Raji (cell line): ENCODE measurements around the gene ITPKB.
A peak's percentile ranks its signal among the peaks of the same experiment; 100 is the strongest.

Source experiments
- POLR2A ChIP-seq: IDR thresholded peaks from 2 replicates; pipeline ENCODE4 v1.6.1; 2011; ENCODE audit warnings: low read depth, low read length, control low read depth; ENCODE audit not compliant: insufficient read depth

The ITPKB gene

DNA sequence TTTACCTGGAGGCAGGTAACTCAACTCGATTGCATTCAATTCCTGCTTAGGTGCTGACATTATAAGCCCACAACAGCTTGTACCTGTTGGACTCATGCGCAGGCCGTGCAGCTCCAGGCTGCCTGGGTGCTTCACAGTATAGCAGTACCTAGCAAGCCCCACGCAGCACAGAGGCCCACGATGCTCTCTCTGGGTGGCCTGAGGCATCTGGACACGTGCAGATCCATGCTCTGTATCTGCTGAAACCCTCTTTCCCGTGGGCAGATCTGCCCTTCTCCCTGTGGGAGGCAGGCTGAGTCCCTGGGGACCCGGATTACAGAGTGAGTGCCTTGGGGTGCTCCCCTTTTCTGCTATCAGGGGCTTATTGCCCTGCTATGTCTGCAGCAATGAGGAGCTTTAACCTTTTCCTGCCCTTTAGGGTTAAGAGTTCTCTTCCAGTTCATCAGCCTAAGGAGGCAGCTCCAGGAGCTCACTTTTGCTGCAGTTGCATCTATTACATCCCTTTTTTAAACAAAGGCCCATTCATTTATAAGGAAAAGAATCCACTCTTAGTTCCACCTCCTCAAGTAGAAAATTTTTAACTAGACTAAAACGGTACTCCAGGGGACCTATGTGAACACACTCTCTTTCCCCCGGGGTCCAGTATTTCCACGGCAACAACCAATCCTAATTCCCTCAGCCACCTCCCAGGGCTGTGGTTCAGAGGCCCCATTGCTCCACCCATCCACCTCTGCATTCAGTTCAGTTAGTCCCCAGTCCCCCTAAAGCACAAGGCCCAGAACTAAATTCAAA is 19.3 kb downstream of the ITPKB start:
- TF ChIP-seq POLR2A: no peak

DNA sequence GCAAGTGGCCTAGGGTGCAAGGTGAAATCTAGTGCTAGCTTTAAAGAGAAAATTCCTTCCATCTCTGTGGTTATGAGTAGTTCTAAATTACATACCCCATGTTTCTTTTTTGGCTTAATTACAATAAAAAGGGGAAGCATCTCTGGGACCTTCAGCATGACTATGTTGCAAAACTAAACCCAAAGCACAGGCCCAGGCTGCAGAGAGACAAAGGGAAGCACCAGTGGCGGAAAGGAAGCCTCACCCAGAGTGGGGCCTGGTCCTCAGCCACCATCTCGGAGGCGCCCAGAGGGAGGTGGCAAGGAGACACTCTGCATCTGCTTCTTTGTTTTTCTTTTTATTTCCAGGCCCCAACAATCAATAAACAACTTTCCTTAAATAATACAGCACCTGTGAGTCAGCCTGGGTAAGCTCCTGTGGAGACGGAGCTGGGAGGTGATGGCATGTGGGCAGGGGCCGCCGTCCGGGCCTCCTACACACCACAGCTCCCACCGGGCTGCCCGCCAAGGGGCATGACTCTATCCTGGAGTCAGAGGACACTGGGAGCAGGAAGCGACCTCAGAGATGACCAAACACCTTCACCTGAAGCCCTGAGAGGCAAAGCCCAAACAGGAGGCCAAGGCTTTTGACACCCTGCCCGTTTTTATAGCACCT is 21.7 kb downstream of the ITPKB start:
- no peak for TF ChIP-seq POLR2A

DNA sequence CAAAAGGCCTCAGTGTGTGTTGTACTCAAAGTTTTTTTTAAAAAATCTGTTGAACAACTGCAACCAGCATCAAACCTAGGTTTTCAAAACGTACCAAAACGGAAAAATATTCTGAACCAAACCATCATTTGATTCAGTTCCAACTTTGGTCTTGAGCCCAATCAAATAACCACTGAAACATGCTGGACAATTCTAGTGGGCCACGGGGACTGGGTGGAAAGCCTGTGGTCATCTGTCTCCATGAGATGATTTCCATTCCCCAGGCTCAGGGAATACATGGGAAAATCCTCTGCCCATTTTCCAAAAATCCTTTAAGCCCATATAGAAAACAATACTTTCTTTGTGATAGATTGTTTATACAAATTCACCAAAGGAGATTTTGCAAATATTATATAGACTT is 22.5 kb downstream of the ITPKB start:
- TF ChIP-seq POLR2A: no peak

DNA sequence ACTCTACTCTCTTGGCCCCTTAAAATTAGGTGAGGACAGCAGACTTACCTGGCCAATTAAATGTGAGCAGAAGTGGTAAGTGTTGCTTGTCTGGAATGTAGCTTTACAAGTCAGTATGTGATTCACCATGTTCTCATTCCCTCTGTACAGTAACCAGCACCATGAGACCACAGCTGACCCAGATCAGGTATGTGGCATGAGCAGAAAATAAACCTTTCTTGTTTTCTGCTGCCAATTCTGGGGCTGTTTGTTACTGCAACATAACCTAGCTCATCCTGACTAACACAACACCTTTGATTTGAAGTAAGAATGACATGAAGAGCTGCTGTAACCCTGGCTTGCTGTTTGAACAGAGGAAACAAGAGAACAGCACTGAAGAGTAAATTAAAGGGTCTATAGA is 24.9 kb downstream of the ITPKB start:
- TF ChIP-seq POLR2A: no peak

DNA sequence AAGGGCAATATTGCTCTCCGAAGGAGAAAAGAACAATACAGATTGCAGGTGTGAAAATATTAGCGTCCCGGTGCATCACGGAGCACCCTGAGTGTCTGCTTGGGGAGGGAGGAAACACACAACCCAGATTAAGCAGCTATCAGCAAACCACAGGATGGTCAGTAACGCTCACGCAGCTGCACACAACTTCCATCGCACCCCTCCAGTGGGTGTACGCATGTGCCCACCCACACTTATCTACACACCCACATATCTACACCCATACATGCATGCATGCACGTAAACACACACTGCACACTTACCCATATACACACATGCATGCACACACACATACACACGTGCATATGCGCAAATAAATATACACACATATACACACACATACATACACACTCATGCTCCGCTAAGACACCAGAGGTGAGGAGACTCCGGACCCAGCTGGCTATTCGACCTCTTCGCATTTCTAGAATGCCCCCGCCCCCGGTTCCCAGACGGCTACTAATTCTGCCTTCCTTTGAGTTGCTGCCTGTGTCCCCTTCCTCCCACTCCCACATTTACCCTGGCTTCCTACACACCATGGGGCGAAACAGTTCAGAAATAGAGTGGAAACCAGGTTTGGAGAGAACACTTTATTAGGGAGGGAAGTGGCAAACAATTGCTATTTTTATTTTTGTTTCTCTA is 26.2 kb downstream of the ITPKB start:
- TF ChIP-seq POLR2A: no peak

DNA sequence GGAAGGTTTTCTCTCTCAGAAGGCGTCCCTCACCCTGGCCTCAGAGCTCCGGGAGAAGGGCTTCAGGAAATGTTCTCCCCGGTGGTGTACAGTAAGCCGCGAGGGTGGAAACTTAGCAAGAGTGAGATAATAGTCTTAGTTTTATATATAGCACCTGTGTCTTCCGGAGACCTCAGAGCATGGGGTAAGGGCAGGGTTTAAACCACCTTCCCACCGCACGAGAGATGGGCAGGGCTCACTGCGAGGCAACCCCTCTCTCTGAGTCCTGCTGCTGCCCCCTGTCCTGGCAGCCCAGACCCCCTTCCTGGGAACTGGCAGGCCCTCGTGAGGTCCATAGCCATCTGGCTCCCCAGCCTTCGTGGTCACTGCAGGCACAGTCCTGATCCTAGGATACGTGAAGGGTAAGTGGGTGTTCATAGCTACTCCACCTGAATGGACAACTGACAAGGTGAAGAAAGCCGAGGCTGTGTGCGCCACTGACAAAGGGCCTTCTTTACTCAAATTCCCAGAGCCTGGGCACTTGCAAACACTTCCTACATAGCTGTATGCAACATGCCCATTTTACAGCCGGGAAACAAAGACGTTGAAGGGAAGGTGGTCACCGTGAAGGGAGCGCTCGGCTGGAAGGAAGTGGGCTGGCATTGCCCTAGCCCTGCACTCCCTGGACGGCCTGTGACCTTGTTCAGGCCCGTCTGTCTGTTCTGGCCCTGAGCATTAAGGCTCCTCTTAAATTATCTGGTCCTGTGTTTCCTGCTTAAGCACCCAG is 26.9 kb downstream of the ITPKB start:
- no peak for TF ChIP-seq POLR2A

DNA sequence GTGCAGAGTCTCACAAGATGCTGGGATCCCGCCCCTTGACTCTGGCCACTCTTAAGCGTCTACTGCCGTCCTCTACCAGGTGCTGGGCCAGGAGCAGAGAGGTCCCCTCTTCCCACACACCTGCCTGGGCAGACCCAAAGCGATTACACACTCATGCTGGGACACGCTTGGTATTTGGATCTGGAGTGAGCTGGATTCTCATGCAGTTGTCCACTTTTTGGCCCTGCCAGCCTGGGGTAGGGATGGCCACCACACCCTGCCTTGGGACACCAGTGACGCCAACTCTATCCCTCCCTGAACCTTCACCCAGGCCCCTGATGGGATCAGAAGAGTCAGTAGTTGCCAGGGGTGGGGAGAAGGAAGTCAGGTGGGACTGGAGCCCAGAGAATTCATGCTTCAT is 28.6 kb downstream of the ITPKB start:
- no peak for TF ChIP-seq POLR2A

DNA sequence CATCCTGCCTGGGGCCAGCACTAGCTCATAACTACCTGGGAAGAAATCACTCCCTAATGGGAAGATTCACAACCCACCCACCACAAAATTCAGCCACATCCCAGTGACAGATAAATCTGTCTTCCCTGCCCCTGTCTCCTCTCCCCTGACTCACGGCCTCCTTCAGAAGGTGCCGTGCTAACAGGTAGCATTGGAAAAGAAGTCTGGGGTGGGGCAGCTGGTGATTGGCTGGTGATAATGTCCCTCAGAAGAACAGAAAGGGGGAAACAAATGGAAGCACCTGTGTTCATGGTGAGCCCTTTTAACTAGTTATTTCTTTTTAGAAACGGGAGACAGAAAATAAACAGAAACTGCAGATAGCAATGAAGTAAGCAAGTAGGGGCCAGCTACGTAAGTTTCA is 29.1 kb downstream of the ITPKB start:
- TF ChIP-seq POLR2A: no peak

DNA sequence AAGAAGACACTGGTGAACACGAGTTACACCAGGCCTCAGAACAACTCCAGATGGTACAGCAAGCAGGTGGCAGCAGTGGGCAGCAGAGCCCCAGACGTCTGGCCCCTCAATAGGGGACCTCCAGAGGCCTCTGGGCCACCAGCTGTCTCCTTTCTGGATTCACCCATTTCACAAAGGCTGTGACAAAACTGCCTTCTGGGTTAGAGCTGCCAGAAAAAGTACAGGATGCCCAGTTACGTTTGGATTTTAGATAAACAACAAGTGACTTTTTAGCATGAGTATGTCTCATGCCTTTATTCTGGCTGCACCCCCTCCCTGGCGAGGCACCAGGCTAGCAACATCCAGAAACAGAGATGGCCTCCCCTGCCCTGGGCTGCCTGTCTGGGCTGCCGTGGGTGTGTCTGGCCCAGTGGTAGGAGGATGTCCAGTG is 30.1 kb downstream of the ITPKB start:
- TF ChIP-seq POLR2A: no peak

DNA sequence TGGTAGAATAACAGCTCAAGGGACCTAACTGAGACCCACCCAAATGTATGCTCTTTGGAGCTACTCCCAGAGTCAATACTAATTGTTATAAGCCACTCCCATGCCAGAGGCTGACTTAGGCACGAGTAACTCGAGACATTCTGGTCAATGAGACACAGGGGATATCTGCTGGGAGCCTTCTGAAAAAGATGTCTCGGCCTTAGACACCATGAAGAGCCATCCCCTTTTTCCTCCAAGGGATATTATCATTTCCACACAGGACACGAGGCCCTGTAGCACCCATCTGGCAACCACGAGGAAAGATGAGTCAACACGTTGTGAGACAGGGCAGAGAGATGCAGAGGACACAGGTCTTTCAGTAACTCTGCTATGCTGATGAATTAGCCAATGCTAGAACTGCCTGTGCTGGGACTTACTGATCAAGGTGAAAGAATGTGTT is 30.7 kb downstream of the ITPKB start:
- TF ChIP-seq POLR2A: no peak

DNA sequence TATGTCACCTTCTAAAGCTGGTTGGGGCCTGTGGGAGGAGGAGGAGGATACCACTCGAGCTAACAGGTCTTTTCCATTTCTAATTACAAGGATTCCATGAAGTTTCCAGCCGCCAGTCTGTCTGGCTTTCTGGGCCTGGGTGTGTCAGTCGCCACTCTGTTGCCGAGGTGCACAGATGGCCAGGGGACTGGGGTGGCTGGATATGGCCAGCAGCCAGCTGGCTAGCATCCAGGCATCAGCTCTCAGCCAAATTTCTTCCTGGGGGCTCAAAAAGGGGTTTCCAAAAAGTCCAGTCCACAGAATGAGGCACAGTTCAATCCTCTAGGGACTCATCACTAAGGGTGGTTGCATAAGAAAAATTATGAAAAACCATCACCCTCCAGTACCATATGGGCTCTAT is 32.4 kb downstream of the ITPKB start:
- no peak for TF ChIP-seq POLR2A

DNA sequence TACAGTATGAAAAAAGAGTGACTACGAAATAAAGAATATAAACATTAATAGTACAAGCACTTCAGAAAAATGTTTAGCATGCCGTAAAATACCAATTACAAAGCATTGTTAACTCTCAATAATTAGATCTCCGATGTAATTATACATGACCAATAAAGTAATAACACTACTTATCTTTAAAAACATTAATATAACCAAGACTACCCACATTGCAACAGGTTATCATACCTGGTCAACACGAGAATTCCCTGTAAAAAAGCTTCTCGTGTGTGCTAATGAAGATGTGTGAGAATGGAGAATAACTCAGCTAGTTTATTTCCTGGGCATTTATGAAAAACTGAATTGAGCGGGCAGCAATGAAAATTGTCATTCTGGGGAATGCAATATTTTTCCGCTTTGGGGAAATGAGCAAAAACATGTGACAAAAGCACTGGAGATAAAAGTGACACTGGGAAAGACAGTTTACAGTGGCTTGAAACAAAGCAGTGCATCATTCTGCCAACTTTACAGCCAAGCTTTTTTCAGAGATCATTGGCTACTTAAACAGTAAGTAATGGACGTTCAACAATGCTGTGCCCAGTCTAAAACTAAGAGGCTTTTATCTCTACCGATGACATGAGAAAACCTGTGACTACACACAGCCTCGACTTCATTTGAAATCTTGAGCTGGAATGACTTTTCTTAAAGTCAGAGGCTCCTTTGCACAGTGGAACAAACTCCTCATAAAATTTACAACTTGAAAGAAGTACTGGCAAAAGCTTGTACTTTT is 34.7 kb downstream of the ITPKB start:
- TF ChIP-seq POLR2A: no peak

DNA sequence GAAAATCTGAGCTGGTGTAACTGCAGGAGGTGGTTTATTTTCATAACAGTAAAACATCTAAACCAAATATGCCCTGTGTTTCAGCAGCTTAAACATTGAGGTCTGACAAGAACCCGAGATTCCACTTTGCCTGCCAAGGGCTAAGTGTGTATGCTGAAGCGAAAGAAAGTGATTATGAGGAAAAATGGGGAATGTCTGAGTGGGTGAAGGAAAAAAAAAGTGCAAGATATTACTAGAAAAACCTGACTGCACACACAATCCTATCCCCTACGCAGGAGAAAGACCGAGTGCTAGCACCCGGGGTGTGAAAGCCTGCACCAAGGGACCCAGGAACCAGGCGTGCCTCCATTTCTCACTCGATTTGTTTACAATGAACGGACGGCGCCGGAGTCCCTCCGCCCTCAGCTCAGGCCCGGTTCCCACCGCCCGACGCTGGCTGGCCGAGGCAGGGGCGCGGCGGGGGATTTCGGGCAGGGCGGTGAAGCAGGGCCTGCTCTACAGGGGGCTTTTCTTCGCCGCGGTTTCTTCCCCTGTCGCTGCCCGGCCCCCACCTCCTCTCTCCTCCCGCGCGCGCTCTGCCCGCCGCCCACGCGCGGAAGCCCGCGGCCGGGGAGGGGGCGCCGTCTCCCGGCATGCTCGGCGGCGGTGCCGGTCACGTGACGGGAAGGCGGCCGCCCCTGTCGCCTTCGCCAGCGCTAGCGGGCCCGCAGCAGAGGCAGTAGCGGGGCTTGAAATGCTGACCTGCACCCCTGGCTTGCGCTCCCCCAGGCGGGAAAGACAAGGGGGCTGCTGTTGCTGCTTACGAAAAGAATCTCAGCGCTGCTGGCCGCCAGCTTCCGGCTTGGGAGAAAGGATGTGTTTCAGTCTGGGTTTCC is 35.9 kb downstream of the ITPKB start:
- peak; percentile 86 for TF ChIP-seq POLR2A

DNA sequence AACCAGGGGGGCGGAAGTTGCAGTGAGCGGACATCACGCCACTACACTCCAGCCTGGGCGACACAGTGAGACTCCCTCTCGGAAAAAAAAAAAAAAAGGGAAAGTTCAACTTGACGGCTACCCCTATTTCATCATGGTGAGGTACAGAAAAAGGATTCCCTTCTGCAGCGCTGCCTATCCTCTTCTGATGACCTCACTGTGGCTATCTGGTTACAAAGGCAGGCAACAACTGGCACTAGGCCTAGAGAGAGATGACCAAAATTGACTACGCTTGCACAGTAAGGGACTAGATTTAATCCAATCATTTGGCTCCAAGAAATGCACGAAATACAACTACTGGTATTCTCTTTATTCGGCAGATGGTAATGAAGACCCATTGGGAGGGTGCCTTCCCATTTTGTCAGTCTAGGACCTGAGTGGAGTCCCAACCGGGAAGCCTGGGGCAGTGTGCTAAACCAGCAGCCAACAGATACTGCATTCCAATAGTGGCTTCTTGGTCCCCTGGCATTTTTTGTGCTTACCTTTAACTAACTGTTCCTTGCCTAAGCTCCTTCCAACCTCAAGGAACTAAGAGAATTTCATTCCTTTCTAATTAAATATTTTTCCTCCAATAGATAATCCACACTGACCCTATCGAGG is 36.6 kb downstream of the ITPKB start:
- TF ChIP-seq POLR2A: no peak

DNA sequence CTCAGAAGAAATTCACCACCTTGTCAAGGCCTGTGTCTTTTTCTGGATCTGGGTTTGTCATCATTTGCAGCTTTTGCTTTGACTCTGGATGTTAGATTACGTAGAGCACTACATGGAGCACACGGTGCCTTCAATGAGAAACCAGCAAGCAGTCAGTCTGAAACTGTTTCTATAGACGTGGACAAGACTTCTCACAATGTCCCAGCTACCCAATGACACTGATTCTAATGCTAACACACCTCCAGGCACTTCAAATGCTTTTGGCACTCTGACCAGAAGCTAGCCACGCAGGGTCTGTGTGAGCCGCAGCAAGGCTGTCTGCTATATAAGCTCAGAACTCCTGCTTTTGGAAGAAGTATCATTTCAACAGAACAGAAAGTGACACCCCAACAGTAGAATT is 38.2 kb downstream of the ITPKB start:
- no peak for TF ChIP-seq POLR2A
